ENCODE measurements around the gene LRG1.

DNA sequence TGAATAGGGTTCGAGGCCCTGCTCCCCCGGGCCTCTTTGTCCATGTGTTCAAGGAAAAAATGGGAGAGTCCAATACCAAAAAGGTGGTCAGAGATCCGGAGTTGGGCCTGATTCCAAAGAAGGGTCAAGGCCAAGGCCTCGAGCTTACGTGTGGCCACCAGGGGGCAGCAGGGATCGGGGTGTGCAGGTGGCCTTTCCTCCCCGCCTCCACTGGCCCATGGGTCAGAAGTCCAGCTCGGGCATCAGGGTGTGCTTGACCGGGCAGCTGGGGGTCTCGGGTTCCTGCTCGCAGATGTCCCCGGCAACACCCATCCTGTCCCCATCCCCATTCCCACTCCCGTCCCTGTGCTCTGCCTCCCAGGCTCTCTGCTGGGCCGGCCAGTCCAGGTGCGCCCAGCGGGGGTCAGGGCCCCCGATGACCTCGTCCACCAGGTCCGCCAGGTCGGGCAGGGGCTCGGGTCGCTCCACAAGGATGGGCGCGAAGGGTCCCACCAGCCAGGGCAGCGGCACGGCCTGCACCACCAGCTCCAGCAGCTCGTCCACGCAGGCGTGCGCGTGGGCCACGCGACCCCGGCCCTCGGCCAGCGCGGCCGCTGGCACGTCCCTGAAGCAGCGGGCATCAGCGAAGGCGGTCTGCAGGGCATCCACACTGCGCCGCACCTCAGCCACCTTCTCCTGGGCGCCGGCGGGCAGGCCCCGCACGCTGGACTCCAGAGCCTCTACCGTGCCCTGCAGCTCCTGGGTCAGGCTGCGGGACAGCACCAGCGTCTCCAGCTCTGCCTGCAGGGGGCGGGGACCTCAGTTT, 16.3 kb downstream of the LRG1 start:
- TF ChIP-seq EZH2 (IDR thresholded peaks at IDR 0.05; ENCODE audit: borderline replicate concordance, insufficient read depth, low read length, poor library complexity, severe bottlenecking) (no peak), POLR2AphosphoS5 (IDR thresholded peaks at IDR 0.05) (no peak), RAD21 (conservative IDR thresholded peaks at IDR 0.05) (no peak), SMC3 (conservative IDR thresholded peaks at IDR 0.05; ENCODE audit: poor library complexity) (no peak)
- TF ChIP-seq, protein P1, sequence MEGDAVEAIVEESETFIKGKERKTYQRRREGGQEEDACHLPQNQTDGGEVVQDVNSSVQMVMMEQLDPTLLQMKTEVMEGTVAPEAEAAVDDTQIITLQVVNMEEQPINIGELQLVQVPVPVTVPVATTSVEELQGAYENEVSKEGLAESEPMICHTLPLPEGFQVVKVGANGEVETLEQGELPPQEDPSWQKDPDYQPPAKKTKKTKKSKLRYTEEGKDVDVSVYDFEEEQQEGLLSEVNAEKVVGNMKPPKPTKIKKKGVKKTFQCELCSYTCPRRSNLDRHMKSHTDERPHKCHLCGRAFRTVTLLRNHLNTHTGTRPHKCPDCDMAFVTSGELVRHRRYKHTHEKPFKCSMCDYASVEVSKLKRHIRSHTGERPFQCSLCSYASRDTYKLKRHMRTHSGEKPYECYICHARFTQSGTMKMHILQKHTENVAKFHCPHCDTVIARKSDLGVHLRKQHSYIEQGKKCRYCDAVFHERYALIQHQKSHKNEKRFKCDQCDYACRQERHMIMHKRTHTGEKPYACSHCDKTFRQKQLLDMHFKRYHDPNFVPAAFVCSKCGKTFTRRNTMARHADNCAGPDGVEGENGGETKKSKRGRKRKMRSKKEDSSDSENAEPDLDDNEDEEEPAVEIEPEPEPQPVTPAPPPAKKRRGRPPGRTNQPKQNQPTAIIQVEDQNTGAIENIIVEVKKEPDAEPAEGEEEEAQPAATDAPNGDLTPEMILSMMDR (IDR thresholded peaks at IDR 0.05; ENCODE audit: poor library complexity, severe bottlenecking): peak; percentile 33

Measured in neural cell (in vitro differentiated cells).